Heart right ventricle (tissue), 16 donors: ENCODE data around the gene GALNT13. TPM values are rescaled to one million over a fixed set of nuclear protein-coding genes. Genes with fewer than 3 reads are reported as not detected.

ENCODE experiments used
- ATAC-seq, 8 donors: fragments of 200-7000 bp; cut with Tn5 transposase; one replicate each; pipeline ENCODE4 v1.9.1; 2020; ENCODE audit warnings: mild to moderate bottlenecking in 8 of 8, moderate library complexity in 8 of 8, moderate number of reproducible peaks in 1 of 8
- DNase-seq, 2 donors: peaks; one replicate each; pipeline ENCODE4 v3.0.0-alpha.2; 2020
- H3K27ac ChIP-seq, 10 donors: fragments of 200-600 bp; sonication (generic) in 2 of 10; one replicate each; pipeline versions ENCODE4 v1.5.0 to v1.8.0; 2020 to 2022; ENCODE audit warnings: mild to moderate bottlenecking in 3 of 10
- H3K27me3 ChIP-seq, 7 donors: fragments of 200-600 bp; one replicate each; pipeline ENCODE4 v1.8.0; 2021 to 2022; ENCODE audit warnings: mild to moderate bottlenecking in 2 of 7
- H3K36me3 ChIP-seq, 9 donors: fragments of 200-600 bp; sonication (generic) in 1 of 9; one replicate each; pipeline versions ENCODE4 v1.5.0 to v1.8.0; 2020 to 2022; ENCODE audit warnings: mild to moderate bottlenecking in 2 of 9
- H3K4me1 ChIP-seq, 9 donors: fragments of 200-600 bp; sonication (generic) in 1 of 9; one replicate each; pipeline versions ENCODE4 v1.5.0 to v1.8.0; 2020 to 2022; ENCODE audit warnings: mild to moderate bottlenecking in 4 of 9
- H3K4me3 ChIP-seq, 10 donors: fragments of 200-600 bp; sonication (generic) in 2 of 10; one replicate each; pipeline versions ENCODE4 v1.5.0 to v1.8.0; 2020 to 2022; ENCODE audit warnings: mild to moderate bottlenecking in 7 of 10, moderate library complexity in 2 of 10
- H3K9me3 ChIP-seq, 11 donors: fragments of 200-600 bp in 10 of 11; sonication (generic) in 2 of 11; one replicate each; pipeline versions ENCODE4 v1.5.0 to v1.8.0; 2013 to 2022; ENCODE audit warnings: mild to moderate bottlenecking in 2 of 11, control low read depth in 1 of 11, moderate library complexity in 1 of 11
- WGBS, 2 donors: extraction: QIAGEN DNeasy Blood & Tissue Kit; methylation state at CpG; one replicate each; pipeline ENCODE4 v1.1.7; 2013; ENCODE audit warnings: inconsistent platforms in 1 of 2; 5-methylcytosine and 5-hydroxymethylcytosine counted together
- intact Hi-C, 10 donors: fragments of 100-400 bp; cut with DNase I; formaldehyde crosslinking; loops; one replicate each; pipeline versions ENCODE4 v1.11.1 to v1.14.2; 2022
- polyA plus RNA-seq, 2 donors: library from polyadenylated mRNA; stranded (reverse); fragments of 200-250 nt; gene quantifications; one replicate each; pipeline ENCODE4 v1.2.3, GENCODE V29; 2013
- total RNA-seq, 10 donors: library from RNA; stranded (reverse); fragmentation: NEBNext Ultra II Directional in 3 of 10; extraction: Animal tissue kit (Norgen Biotek cat#: 25700) in 3 of 10; gene quantifications; one replicate each; pipeline versions ENCODE4 v1.2.1 to v1.2.4, GENCODE V29; 2021 to 2023
- TF ChIP-seq, protein P1 (sequence below), 9 donors: fragments of 200-600 bp; sonication (generic) in 2 of 9; IDR thresholded peaks; one replicate each; pipeline versions ENCODE4 v1.5.0 to v1.8.0; 2021 to 2022; ENCODE audit warnings: antibody characterized with exemption in 9 of 9, mild to moderate bottlenecking in 5 of 9, moderate library complexity in 1 of 9
- donor health status: Arrhythmogenic right ventricular cardiomyopathy.
- donor health status: ischemic (EF 13 %, LVEDD 7.1; RV severe dilation, severe dysfunction).
- donor health status: healthy with polysubstance abuse.
- donor health status: DM: no; HTN: yes; CAD: no.
- donor health status: DM: no; HTN: no; CAD: no.
- donor health status: ischemic (EF 25% LVEDD 6.9; RV normal size, moderate dysfunction).
- donor health status: ischemic (EF 25% LVEDD 5.7; RV mildly dilated, moderate dysfunction).
- donor health status: healthy.
- donor health status: DM: yes; HTN: yes; CAD: no.
- donor health status: Ischemic cardiomyopathy.
- donor health status: ischemic (EF 35%, LVEDD 5.7; RV mildly dilated, moderate dysfunction).
- donor health status: nonischemic (EF 11% LVEDD 7.7; RV severe dilation, severe dysfunction).
- donor health status: DM: yes; HTN: yes; CAD: no.
- donor health status: PGD.
- donor health status: ischemic (EF 29% LVEDD 5.4; RV normal size, mild dysfunction).
- donor health status: nonischemic (EF 23%, LVEDD 6.1; RV moderate dilation, normal function).

The GALNT13 gene
- total and polyA plus RNA-seq, 12 donors: 0.01 to 0.30 (median 0.05) TPM; not detected in 9

DNA sequence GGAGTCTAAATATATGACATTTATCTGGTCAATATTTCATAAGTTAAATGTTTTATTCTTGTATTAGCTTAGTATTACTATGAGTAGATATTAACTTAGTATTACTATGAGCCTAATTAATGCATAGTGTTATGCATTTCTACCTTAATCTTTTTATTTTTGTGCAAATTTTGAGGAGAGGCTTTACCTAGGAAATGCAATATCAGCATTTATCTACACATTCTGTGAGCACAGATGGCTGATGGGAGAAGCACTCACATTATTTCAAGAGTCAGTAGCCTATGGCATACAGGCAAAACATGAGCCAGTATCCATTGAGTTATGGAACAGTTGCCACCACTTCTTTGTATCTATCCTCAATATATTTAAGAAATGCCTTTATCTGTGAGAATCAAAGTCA is 422.1 kb downstream of the GALNT13 start:
- ATAC-seq (no peak), DNase-seq (no peak)
- H3K9me3 ChIP-seq: peaks cover 0 to 28% (median 0%) of the 10 kb centered on the region in 11 donors
- H3K36me3 ChIP-seq: no peaks in the 10 kb centered on the region
- intact Hi-C loops: no loop called here
- no peak overlapping the region for H3K27ac ChIP-seq
- no peaks in the 10 kb centered on the region for H3K4me1 ChIP-seq
- H3K4me3 ChIP-seq: no peak overlapping the region
- H3K27me3 ChIP-seq: no peaks in the 10 kb centered on the region
- TF ChIP-seq, protein P1, sequence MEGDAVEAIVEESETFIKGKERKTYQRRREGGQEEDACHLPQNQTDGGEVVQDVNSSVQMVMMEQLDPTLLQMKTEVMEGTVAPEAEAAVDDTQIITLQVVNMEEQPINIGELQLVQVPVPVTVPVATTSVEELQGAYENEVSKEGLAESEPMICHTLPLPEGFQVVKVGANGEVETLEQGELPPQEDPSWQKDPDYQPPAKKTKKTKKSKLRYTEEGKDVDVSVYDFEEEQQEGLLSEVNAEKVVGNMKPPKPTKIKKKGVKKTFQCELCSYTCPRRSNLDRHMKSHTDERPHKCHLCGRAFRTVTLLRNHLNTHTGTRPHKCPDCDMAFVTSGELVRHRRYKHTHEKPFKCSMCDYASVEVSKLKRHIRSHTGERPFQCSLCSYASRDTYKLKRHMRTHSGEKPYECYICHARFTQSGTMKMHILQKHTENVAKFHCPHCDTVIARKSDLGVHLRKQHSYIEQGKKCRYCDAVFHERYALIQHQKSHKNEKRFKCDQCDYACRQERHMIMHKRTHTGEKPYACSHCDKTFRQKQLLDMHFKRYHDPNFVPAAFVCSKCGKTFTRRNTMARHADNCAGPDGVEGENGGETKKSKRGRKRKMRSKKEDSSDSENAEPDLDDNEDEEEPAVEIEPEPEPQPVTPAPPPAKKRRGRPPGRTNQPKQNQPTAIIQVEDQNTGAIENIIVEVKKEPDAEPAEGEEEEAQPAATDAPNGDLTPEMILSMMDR (IDR thresholded peaks at IDR 0.05): no peak

- intact Hi-C loops: no loop called here
- Histone ChIP-seq H3K27me3 (no peaks in the 10 kb centered on the region), H3K27ac (no peak overlapping the region), H3K36me3 (no peaks in the 10 kb centered on the region), H3K9me3 (no peaks in the 10 kb centered on the region), H3K4me3 (no peak overlapping the region), H3K4me1 (no peaks in the 10 kb centered on the region)
- 70 to 74% methylated on average over 3 of the region's 3 CpGs for WGBS, 2 donors
- ATAC-seq (no peak), DNase-seq (no peak)
- TF ChIP-seq, protein P1 (IDR thresholded peaks at IDR 0.05): no peak
Measured at GRCh38 chr2:154306266-154306970, 434.7 kb downstream of the GALNT13 start.

DNA sequence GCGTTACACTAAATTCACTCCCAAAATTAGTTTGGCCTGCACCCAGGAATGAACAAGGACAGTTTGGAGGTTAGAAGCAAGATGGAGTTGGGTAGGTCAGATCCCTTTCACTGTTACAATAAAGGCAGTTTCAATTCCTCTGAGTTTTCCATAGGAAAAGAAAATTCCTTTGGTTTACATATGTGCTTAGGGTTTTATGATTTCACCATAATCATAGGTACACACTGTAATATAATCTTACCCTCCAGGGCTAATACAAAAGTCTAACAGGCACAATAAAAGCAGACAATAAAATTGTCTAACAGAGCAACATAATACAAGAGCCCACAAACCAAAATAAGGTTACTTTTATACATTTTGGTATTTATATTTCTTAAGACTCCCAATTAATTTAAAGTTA is 435.3 kb downstream of the GALNT13 start:
- intact Hi-C loops: no loop called here
- Histone ChIP-seq H3K4me3 (no peak overlapping the region), H3K27ac (no peak overlapping the region), H3K9me3 (no peaks in the 10 kb centered on the region), H3K27me3 (no peaks in the 10 kb centered on the region), H3K36me3 (no peaks in the 10 kb centered on the region), H3K4me1 (no peaks in the 10 kb centered on the region)
- ATAC-seq: no peak
- no peak for DNase-seq
- 64 to 88% methylated on average over 1 of the region's 1 CpG for WGBS, 2 donors
- TF ChIP-seq, protein P1 (IDR thresholded peaks at IDR 0.05): no peak

DNA sequence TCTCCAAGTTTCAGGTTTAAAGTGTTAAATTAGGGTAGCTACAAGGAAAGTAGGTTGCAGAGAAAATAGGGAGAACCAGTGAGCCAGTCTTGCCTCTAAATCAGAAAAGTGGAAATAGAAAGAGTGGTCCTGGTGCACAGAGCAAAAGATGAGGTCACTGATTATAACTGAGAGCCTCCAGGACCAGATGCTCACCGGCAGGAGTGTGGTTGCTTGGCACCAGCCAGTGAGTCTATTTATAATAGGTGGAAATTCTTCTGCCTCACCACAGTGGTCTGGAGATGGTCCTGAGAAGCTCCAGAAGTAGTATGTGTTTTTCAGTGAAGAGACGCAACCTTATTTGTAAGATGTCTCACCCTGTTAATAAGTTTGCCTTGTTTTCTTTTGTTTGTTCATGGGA is 452.9 kb downstream of the GALNT13 start:
- H3K27ac ChIP-seq: no peak overlapping the region
- H3K27me3 ChIP-seq: no peaks in the 10 kb centered on the region
- ATAC-seq (no peak), DNase-seq (no peak)
- intact Hi-C loops: no loop called here
- H3K4me1 ChIP-seq: no peaks in the 10 kb centered on the region
- no peak overlapping the region for H3K4me3 ChIP-seq
- TF ChIP-seq, protein P1 (IDR thresholded peaks at IDR 0.05): no peak
- H3K36me3 ChIP-seq: no peaks in the 10 kb centered on the region
- 67 to 71% methylated on average over 2 of the region's 2 CpGs for WGBS, 2 donors
- H3K9me3 ChIP-seq: no peaks in the 10 kb centered on the region
